Activated CD4-positive, alpha-beta T cell treated with anti-CD3 and anti-CD28 coated beads for 36 hours (primary cell): ENCODE data around the gene C2orf15. TPM values are rescaled to one million over a fixed set of nuclear protein-coding genes. Genes with fewer than 3 reads are reported as not detected.
"Not testable (repeated sequence)": the region's sequence is repeated elsewhere in the genome, so short reads cannot be mapped to it uniquely, and the experiment has no call there.

Experiments
- ATAC-seq: fragments of 200-7000 bp; cut with Tn5 transposase; one replicate; pipeline ENCODE4 v1.10.0; 2021; ENCODE audit warnings: mild to moderate bottlenecking, moderate library complexity
- CTCF ChIA-PET: fragments of 350-600 bp; sonication (Branson Sonifier 250); formaldehyde crosslinking; loops from one replicate; lab custom pipeline; 2021; ENCODE audit warnings: antibody characterized with exemption; lab: Charles Lee
- POLR2A ChIA-PET: fragments of 350-600 bp; sonication (Branson Sonifier 250); formaldehyde crosslinking; loops from one replicate; lab custom pipeline; 2021; ENCODE audit warnings: antibody characterized with exemption, inconsistent platforms; lab: Charles Lee
- DNase-seq: peaks from one replicate; pipeline ENCODE4 v3.0.0-alpha.2; 2020
- H3K27ac Mint-ChIP-seq: one replicate; pipeline ENCODE4 v1.8.0; 2021; ENCODE audit warnings: mixed read lengths
- H3K27me3 Mint-ChIP-seq: one replicate; pipeline ENCODE4 v1.8.0; 2021; ENCODE audit warnings: mixed read lengths
- H3K36me3 Mint-ChIP-seq: one replicate; pipeline ENCODE4 v1.8.0; 2021; ENCODE audit warnings: low read depth, mixed read lengths
- H3K4me1 Mint-ChIP-seq: one replicate; pipeline ENCODE4 v1.8.0; 2021; ENCODE audit warnings: mixed read lengths
- H3K4me3 Mint-ChIP-seq: one replicate; pipeline ENCODE4 v1.8.0; 2021; ENCODE audit warnings: mild to moderate bottlenecking, moderate library complexity, mixed read lengths
- H3K9me3 Mint-ChIP-seq: one replicate; pipeline ENCODE4 v1.8.0; 2021; ENCODE audit warnings: low read depth, mixed read lengths
- intact Hi-C, 2 experiments: fragments of 100-400 bp; cut with DNase I in 1 of 2; cut with micrococcal nuclease in 1 of 2; formaldehyde crosslinking; loops; one replicate each; pipeline versions ENCODE4 v1.14.2 to v1.15.1; 2022 to 2024; cut with DNase I, micrococcal nuclease
- total RNA-seq, 2 experiments: library from RNA; stranded (reverse); gene quantifications; one replicate each; pipeline ENCODE4 v1.2.3, GENCODE V29; 2021

Gene C2orf15
- total RNA-seq, 2 experiments from 2014 or later, result 0.87 to 1.1 TPM

DNA sequence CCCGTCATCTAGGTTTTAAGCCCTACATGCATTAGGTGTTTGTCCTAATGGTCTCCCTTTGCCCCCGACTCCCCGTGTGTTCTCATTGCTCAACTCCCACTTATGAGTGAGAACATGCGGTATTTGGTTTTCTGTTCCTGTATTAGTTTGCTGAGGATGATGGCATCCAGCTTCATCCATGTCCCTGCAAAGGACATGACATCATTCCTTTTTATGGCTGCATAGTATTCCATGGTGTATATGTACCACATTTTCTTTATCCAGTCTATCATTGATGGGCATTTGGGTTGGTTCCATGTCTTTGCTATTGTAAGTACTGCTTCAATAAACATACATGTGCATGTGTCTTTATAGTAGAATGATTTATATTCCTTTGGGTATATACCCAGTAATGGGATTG lies 50.9 kb downstream of the C2orf15 start:
- DNase-seq, POLR2A ChIA-PET, H3K4me3 Mint-ChIP-seq, intact Hi-C loops, ATAC-seq, CTCF ChIA-PET, H3K27ac Mint-ChIP-seq, H3K9me3 Mint-ChIP-seq, H3K27me3 Mint-ChIP-seq: not testable (repeated sequence)
- Mint-ChIP-seq H3K36me3 (peaks cover 43% of the 10 kb centered on the region), H3K4me1 (peaks cover 11% of the 10 kb centered on the region)

GRCh38 chr2:99198103-99198841 lies 56.8 kb downstream of the C2orf15 start:
- H3K27ac Mint-ChIP-seq, result no peak overlapping the region
- H3K4me3 Mint-ChIP-seq, result no peak overlapping the region
- H3K27me3 Mint-ChIP-seq, result no peaks in the 10 kb centered on the region
- ATAC-seq (no peak), DNase-seq (no peak)
- H3K36me3 Mint-ChIP-seq, result peaks cover 12% of the 10 kb centered on the region
- intact Hi-C loops, result no loop called here
- CTCF ChIA-PET, result interaction anchor here (1.3 kb wide), 1 partner anchor 14 kb away, joined by 3 read pairs; no protein-coding TSS in a partner anchor
- H3K9me3 Mint-ChIP-seq, result no peaks in the 10 kb centered on the region
- POLR2A ChIA-PET, result no interaction called here
- peaks cover 4% of the 10 kb centered on the region for H3K4me1 Mint-ChIP-seq

- POLR2A ChIA-PET, result no interaction called here
Measured at GRCh38 chr2:99200076-99200800, 58.7 kb downstream of the C2orf15 start.

More at GRCh38 chr2:99200076-99200800, 58.7 kb downstream of the C2orf15 start:
- Mint-ChIP-seq H3K9me3 (no peaks in the 10 kb centered on the region), H3K27me3 (no peaks in the 10 kb centered on the region), H3K4me1 (peaks cover 2% of the 10 kb centered on the region), H3K4me3 (no peak overlapping the region), H3K36me3 (peaks cover 8% of the 10 kb centered on the region), H3K27ac (no peak overlapping the region)
- DNase-seq (no peak), ATAC-seq (no peak)
- CTCF ChIA-PET, result interaction anchor here (0.8 kb wide), 1 partner anchor 59 kb away, joined by 4 read pairs; the partner anchor contains the start of gene C2orf15
- intact Hi-C loops, result no loop called here

Other genes with a start within 250 kb of the C2orf15 start
- under 1 TPM in 1 of 2 experiments, not detected in 1; 0.59 TPM for gene CRACDL, start 205.5 kb upstream of the C2orf15 start, total RNA-seq
- 1 to 10 TPM; 6.4 to 9.4 TPM for gene TSGA10, start 13.2 kb downstream of the C2orf15 start, total RNA-seq
- gene LIPT1, start 13.3 kb downstream of the C2orf15 start, total RNA-seq, result 1 to 10 TPM; 4.6 to 4.7 TPM
- 10 to 100 TPM; 66.3 to 70.9 TPM for gene MITD1, start 39.4 kb downstream of the C2orf15 start, total RNA-seq
- gene MRPL30, start 39.5 kb downstream of the C2orf15 start, total RNA-seq, result 10 to 100 TPM; 30.8 to 31.2 TPM
- not detected for gene LYG2, start 114.0 kb downstream of the C2orf15 start, total RNA-seq
- gene LYG1, start 159.5 kb downstream of the C2orf15 start, total RNA-seq, result under 1 TPM; 0.66 to 0.86 TPM
- gene TXNDC9, start 194.6 kb downstream of the C2orf15 start, total RNA-seq, result 10 to 100 TPM; 19.4 to 27.9 TPM
- gene EIF5B, start 195.7 kb downstream of the C2orf15 start, total RNA-seq, result 10 to 100 TPM; 79.0 to 95.4 TPM